Fibroblast of skin of abdomen (primary cell): Measurements from ENCODE around the gene ZDHHC14.
"Not testable (repeated sequence)": the region's sequence is repeated elsewhere in the genome, so short reads cannot be mapped to it uniquely, and the experiment has no call there.

Experiments used
- DNase-seq: peaks from one replicate; pipeline ENCODE4 v3.0.0-alpha.2; 2013

Gene ZDHHC14

GRCh38 chr6:157555455-157556143 is 174.6 kb downstream of the ZDHHC14 start:
- DNase-seq = no peak

DNA sequence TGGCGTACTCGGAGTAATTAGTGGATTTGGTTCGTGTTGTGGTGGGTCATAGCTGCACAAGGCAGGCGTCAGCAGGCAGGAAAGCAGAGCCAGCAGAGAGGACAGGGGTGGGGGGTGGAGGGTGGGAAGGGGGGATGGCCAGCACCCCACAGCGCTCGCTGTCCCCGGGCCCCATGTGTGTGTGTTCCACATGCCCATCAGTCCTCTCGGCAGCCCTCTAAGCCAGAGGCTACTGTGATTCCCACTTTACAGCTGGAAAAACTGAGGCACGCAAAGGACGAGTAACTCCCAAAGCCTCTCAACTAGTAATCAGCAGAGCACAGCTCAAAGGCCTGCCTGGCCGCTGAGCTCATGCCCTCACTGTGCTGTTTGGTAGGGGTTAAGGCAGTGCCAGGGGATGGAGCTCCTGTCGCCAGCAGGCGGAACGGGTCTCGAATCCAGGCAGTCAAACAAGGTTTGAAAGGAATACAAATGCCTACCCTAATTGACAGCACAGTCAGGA is 175.2 kb downstream of the ZDHHC14 start:
- no peak for DNase-seq

DNA sequence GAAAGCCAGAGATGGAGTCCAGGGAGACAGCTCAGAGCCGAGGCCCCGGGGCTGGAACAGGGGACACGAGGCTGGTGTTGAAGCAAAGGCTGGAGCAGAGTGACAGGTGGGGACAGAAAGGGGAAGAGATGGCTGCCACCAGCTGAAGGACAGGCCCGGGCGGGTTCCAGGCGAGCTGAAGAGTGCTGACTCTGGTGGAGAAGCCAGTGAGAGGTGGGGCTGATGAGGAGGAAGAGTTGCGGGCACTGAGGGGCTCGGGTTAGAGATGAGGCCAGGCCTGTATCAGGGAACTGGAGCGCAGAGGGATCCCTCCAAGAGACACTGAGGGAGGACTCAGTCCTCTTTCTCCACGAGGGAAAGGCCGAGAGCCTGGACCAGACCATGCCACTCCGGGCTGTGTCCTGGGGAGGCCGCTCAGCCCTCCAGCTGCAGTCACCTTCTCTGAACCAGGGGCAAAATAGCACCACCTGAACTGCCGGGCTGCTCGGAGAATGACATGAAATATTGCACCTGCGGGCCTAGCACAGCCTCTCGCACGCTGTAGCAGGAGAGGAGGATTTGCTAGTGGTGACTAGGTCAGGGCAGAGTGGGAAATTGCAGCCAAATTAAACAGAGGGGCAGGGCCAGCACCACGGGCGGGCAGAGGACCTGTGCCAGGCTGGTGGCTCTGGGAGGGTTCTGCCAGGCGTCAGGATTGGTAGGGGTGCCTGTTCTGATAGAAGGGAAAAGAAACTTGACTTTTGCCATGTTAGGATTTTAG is 175.9 kb downstream of the ZDHHC14 start:
- no peak for DNase-seq

DNA sequence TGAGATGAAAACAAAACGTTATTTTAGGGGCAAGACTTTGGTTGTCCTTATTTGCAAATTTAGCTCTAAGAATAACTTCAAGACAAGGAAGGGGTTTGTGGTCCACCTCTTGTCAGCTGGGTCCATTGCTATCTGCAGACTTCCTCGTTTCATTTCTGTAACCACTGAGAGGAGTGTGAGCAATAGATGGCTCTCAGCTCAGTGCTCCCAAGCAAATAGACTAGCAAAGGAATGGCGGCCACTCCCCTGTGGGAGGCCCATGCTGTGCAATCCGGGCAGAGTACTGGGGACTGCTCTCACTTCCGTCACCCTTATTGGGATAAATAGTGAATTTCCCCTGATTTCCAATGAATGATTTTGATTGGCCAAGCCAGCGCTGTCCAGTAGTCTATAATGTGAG is 176.6 kb downstream of the ZDHHC14 start:
- no peak for DNase-seq

DNA sequence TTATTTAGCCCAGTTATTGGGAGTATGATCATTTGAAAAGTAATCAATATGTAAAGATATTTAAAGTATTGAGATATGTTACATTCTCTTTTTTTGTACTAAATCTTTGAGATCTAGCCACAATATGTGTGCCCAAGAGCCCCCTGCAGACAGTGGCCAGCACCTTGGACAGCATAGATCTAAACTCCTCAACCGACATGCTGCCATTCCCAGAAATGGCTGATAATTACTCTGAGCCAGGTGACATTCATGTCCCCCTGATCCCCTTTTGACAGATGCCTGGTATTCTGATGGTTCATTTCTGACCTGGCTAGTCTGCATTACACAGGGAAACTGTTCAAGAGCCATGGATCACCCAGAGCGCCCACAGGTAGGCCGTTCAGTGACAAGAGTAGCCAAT is 177.1 kb downstream of the ZDHHC14 start:
- no peak for DNase-seq

- DNase-seq = no peak
Measured at GRCh38 chr6:157558487-157559200, 177.7 kb downstream of the ZDHHC14 start.

DNA sequence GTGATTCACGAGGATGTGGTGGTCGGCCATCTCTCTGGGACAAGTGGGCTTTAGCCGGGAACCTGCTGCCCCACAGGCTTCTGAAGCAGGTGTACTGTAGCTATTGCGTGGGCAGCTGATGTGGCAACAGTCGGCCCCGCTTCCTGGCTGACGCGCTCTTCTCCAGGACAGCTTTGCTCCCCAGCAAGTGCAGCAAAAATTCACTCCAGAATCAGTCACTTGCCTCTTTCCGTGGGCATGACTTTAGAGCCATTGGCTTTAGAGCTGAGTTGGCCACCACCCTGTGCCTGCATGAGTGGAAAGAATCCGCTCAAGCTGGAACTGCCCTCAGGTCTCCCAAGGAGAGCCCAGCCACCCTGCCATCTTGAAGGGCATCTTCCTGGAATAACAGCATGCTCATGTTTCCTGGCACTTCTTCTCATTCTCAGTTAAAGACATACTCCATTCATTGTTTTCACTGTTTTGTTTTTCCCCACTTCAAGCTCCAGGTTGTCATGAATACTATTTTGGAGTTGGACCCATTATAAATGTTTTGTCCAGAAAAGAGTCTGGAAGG is 178.3 kb downstream of the ZDHHC14 start:
- DNase-seq = no peak

DNA sequence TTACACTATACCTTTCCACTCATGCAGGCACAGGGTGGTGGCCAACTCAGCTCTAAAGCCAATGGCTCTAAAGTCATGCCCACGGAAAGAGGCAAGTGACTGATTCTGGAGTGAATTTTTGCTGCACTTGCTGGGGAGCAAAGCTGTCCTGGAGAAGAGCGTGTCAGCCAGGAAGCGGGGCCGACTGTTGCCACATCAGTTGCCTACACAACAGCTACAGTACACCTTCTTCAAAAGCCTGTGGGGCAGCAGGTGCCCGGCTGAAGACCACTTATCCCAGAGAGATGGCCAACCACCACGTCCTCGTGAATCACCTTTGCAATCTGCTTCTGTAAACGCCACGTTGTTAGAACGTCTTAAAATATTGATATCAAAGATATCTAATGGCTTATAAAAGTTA is 179.1 kb downstream of the ZDHHC14 start:
- DNase-seq = not testable (repeated sequence)

DNA sequence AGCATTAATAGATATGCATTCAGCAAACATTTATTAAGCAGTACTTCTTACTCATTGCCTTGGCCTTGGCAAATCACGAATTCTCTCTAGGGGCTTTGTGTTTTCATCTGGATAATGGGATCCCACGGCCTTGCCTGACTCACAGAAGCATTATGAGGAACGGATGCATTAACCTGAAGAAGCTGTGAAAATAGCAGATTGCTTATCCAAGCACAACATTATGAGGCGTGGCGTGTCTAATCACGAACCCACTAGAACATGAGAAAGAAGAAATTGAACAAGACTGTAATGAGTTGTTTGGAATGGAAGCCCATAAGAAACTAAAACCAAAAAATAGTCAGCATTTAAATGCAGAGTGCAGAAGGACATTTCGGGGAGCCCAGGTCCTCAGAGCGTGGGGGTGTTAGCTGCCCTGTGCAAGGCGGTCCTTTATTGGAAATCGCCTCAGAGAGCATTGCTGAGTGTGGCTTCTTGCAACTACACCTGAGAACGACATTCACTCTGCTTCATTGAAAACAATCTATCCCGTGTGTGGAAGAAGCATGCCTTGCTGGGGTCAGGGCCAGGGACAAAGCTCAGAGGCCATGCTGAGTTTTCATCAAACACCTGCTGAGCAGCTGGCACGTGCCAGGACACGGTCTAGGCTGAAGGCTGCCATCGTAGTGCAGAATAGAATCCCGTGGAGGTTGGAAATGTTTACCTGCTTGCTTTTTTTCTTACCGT is 179.9 kb downstream of the ZDHHC14 start:
- no peak for DNase-seq

- no peak for DNase-seq
Measured at GRCh38 chr6:157561414-157561790, 180.4 kb downstream of the ZDHHC14 start.

DNA sequence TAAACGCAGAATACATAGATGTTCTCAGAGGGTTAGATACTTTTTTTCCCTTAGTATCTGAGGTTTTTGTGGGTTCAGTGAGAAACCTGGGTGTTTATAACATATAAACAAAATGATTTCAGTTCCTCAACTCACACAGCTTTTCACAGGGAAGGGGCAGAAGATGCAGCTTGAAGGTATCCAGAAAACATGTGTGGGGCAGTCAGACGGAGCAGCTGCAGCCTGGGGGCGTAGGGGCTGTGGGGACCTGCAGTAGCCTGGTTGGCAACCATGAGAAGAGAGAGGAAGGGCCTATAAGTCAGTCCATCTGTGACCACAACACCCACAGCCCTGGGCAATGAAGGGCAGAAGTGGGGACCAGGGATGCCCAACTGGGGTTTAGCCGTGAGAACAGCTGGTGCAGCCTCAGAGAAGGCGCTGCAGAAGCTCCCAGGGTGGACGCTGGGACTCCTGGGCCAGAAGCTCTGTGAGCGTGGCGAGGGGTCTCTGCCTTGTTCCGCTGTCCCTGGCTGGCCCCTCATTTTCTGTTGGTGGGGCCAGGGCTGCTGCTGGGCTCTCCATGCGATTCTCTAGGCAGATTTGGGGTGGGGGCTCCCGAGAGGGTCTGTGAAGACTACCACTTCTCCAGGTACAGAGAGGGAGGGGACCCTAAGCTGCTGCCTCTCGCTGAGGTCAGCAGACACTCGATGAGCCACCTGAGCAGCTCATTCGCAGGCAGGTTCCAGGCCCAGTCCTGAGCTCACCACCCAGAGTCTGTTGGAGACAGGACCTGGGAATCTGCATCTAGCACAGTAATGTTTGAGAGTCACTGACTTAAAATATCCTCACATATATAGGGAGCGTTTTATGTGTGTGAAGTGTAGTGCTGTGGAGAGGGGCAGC is 181.2 kb downstream of the ZDHHC14 start:
- no peak for DNase-seq

DNA sequence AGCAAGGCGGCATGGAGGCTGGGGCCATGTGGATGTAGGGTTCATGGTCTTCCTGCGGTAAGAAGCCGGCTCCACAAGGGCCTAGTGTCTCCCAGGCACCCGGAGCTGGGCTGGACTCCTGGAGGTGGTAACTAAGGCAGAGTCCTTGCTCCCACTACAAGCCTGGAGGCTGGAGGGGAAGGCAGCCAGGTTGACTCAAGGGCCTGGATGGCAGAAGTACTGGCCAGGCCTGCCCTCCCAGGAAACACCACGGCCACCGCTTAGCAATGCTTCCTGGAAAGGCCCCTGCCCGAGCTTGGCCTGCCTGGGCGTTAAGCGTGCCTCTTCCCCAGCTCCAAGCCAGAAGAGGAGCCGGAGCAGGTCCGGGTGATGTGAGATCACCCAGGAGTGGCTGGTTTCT is 182.0 kb downstream of the ZDHHC14 start:
- DNase-seq = no peak

DNA sequence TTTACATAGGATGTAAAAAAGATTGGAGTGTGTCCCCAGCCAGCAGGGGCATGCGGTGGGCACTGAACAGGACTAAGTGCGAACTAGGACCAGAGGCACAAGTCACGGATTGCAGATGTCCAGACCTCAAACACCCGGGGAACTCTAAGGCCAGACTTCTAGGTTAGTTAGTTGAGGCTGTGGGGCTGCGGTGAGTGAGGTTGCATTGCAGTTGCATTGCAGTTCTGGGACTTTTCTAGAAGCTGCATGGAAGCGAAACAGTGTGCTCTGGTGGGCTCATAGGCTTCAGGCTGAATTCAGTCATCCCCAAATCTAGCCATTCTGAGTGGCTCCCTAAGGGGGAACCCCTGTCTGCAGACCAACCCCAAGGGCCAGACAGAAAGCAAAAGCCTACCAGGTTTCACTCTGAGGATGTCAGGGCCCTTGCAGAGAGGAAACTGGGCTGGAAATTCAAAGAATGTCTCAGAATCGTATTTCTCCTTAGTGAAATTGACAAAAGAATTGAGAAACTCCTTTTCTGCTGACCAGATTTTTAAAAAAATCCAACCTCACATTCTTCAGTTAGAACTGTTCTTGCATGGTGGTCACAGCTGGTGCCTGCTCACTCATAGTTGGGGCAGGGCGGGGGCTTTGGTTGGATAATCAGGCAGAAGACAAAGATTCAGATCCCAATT is 182.8 kb downstream of the ZDHHC14 start:
- peak; percentile 26 for DNase-seq

GRCh38 chr6:157568702-157569101 is 187.7 kb downstream of the ZDHHC14 start:
- no peak for DNase-seq

GRCh38 chr6:157569543-157569942 is 188.6 kb downstream of the ZDHHC14 start:
- DNase-seq = no peak

GRCh38 chr6:157570104-157570503 is 189.1 kb downstream of the ZDHHC14 start:
- no peak for DNase-seq

GRCh38 chr6:157570752-157571151 is 189.8 kb downstream of the ZDHHC14 start:
- no peak for DNase-seq

DNA sequence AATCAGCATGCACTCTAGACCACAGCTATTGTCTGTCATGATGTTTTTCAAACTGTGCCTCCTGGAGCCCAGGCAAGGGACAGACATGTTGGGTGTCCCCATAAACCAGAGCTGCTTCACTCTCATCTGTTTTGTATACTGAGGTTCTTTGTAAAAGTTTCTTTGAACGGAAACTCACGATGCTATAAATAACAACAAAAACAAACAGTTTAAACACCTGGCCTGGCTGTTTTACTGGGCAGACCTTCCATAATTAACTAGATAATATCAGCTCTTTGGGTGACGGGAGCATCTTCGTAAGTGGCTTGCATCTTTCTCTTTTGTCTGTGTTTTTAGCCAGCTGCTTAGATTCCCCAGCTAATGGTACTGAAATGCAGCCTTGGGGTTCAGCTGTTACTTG is 190.3 kb downstream of the ZDHHC14 start:
- DNase-seq = no peak

DNA sequence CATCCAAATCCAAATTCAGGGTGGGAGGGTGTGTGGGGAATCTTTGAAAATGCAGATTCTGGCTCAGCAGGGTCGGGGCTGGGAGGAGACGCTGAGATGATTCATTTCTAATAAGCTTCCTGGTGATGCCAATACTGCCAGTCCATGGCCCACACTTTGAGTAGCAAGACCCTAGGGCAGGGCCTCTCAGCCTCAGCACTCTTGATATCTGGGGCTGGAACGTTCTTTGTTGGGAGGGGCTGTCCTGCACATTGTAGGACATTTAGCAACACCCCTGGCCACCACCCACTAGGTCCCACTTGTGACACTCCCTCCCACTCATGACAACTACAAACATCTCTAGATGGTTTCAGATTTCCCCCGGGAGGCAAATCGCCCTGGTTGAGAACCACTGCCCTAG is 191.0 kb downstream of the ZDHHC14 start:
- no peak for DNase-seq

GRCh38 chr6:157574851-157575424 is 193.9 kb downstream of the ZDHHC14 start:
- DNase-seq = no peak
